HCT116 (cell line): ENCODE data around the gene TF. TPM values are rescaled to one million over a fixed set of nuclear protein-coding genes. Genes with fewer than 3 reads are reported as not detected.

ENCODE experiments used
- ATAC-seq: fragments of 200-7000 bp; cut with Tn5 transposase; 2 replicates; pipeline ENCODE4 v1.9.1; 2020; ENCODE audit warnings: mild to moderate bottlenecking, moderate library complexity
- BruUV-seq: library from RNA; stranded (reverse); fragments of 400-500 nt; replicated peaks from 2 replicates; lab custom pipeline; 2021; lab: Mats Ljungman, UMichigan
- CTCF ChIA-PET: fragments of 300-600 bp; sonication (Branson Sonifier 250); formaldehyde crosslinking; loops from one replicate; lab custom pipeline; 2021; ENCODE audit warnings: antibody characterized with exemption; lab: Charles Lee
- POLR2A ChIA-PET: fragments of 300-600, 350-600 bp; sonication (Branson Sonifier 250); formaldehyde crosslinking; loops from one replicate; lab custom pipeline; 2021; ENCODE audit warnings: antibody characterized with exemption; lab: Charles Lee
- RAD21 ChIA-PET, 2 experiments: fragments of 300-600 bp; sonication (Branson Sonifier 250); formaldehyde crosslinking; loops; one replicate each; lab custom pipeline; 2023; ENCODE audit warnings: low total read pairs in 2 of 2; ENCODE audit not compliant: uncharacterized antibody in 2 of 2, unreplicated experiment in 2 of 2, low non-redundant PET in 1 of 2; lab: Charles Lee
- DNase-seq: peaks from one replicate; pipeline ENCODE4 v3.0.0-alpha.2; 2010; ENCODE audit warnings: low read depth, low spot score
- H2AFZ ChIP-seq: fragments of 200-600 bp; shearing (Covaris generic), sonication (generic); 2 replicates; pipeline ENCODE4 v1.6.1; 2017; ENCODE audit warnings: low read depth, mixed run types, mixed read lengths, antibody characterized with exemption, low read length; ENCODE audit not compliant: poor library complexity, severe bottlenecking
- H3K27ac ChIP-seq: 2 replicates; pipeline ENCODE4 v1.5.1; 2012; ENCODE audit warnings: low read depth, low read length
- H3K27me3 ChIP-seq: fragments of 200-600 bp; sonication (generic); 2 replicates; pipeline ENCODE4 v1.6.1; 2016; ENCODE audit warnings: mixed run types, low read length, mixed read lengths; ENCODE audit not compliant: insufficient read depth
- H3K36me3 ChIP-seq, 2 experiments: fragments of 200-500 bp in 1 of 2; fragments of 200-600 bp in 1 of 2; sonication (Bioruptor generic) in 1 of 2; sonication (generic) in 1 of 2; 2 replicates each; pipeline versions ENCODE4 v1.5.1 to v1.6.1; 2014 to 2016; ENCODE audit warnings: low read length in 2 of 2, inconsistent platforms in 1 of 2, mixed read lengths in 1 of 2, mixed run types in 1 of 2; ENCODE audit not compliant: insufficient read depth in 2 of 2, control insufficient read depth in 1 of 2
- H3K4me1 ChIP-seq, 2 experiments: fragments of 200-600 bp in 1 of 2; sonication (generic) in 1 of 2; 2 replicates each; pipeline versions ENCODE4 v1.5.1 to v1.6.1; 2012 to 2017; ENCODE audit warnings: low read length in 2 of 2, inconsistent platforms in 1 of 2, mild to moderate bottlenecking in 1 of 2, mixed read lengths in 1 of 2, mixed run types in 1 of 2, moderate library complexity in 1 of 2; ENCODE audit not compliant: insufficient read depth in 2 of 2, control insufficient read depth in 1 of 2
- H3K4me2 ChIP-seq: fragments of 200-600 bp; sonication (generic); 2 replicates; pipeline ENCODE4 v1.6.1; 2017; ENCODE audit warnings: mixed run types, low read length, mixed read lengths
- H3K4me3 ChIP-seq, 2 experiments: fragments of 200-600 bp in 1 of 2; sonication (generic) in 1 of 2; replicated peaks in 1 of 2; 2 replicates each; pipeline ENCODE4 v1.5.1; 2011 to 2016; ENCODE audit warnings: low read length in 2 of 2, control low read depth in 1 of 2, low read depth in 1 of 2, mild to moderate bottlenecking in 1 of 2, mixed read lengths in 1 of 2, mixed run types in 1 of 2
- H3K79me2 ChIP-seq: fragments of 200-600 bp; sonication (generic); 2 replicates; pipeline ENCODE4 v1.6.1; 2017; ENCODE audit warnings: mild to moderate bottlenecking, mixed run types, low read length, moderate library complexity, mixed read lengths; ENCODE audit not compliant: insufficient read depth
- H3K9ac ChIP-seq: fragments of 200-600 bp; sonication (generic); 2 replicates; pipeline ENCODE4 v1.6.1; 2016; ENCODE audit warnings: low read length, mixed read lengths
- H3K9me2 ChIP-seq: fragments of 200-600 bp; sonication (generic), shearing (Covaris generic); 2 replicates; pipeline ENCODE4 v1.6.1; 2017; ENCODE audit warnings: mixed run types, mild to moderate bottlenecking, moderate library complexity; ENCODE audit not compliant: insufficient read depth
- H3K9me3 ChIP-seq, 2 experiments: fragments of 200-500 bp in 1 of 2; fragments of 200-600 bp in 1 of 2; sonication (Bioruptor generic) in 1 of 2; sonication (generic) in 1 of 2; 2 replicates each; pipeline ENCODE4 v1.6.1; 2014 to 2017; ENCODE audit warnings: low read length in 2 of 2, mixed read lengths in 2 of 2, inconsistent platforms in 1 of 2, low read depth in 1 of 2, mild to moderate bottlenecking in 1 of 2, mixed run types in 1 of 2, moderate library complexity in 1 of 2; ENCODE audit not compliant: control insufficient read depth in 1 of 2, insufficient read depth in 1 of 2
- H4K20me1 ChIP-seq: fragments of 200-600 bp; sonication (generic), shearing (Covaris generic); 2 replicates; pipeline ENCODE4 v1.6.1; 2017; ENCODE audit warnings: mixed run types, mild to moderate bottlenecking, moderate library complexity; ENCODE audit not compliant: insufficient read depth
- ATF3 ChIP-seq: IDR thresholded peaks from 2 replicates; pipeline ENCODE4 v1.6.1; 2012
- CEBPB ChIP-seq: IDR thresholded peaks from 2 replicates; pipeline ENCODE4 v1.6.1; 2012; ENCODE audit warnings: low read depth
- EGR1 ChIP-seq: IDR thresholded peaks from 2 replicates; pipeline ENCODE4 v1.6.1; 2012; ENCODE audit warnings: low read depth
- EZH2phosphoT487 ChIP-seq: fragments of 200-600 bp; IDR thresholded peaks from 2 replicates; pipeline ENCODE4 v1.6.1; 2018; ENCODE audit warnings: antibody characterized with exemption, borderline replicate concordance
- FOSL1 ChIP-seq: IDR thresholded peaks from 2 replicates; pipeline ENCODE4 v1.6.1; 2012; ENCODE audit warnings: low read depth
- JUND ChIP-seq: IDR thresholded peaks from 2 replicates; pipeline ENCODE4 v1.6.1; 2012
- MAX ChIP-seq: IDR thresholded peaks from 2 replicates; pipeline ENCODE4 v1.6.1; 2012
- POLR2A ChIP-seq: IDR thresholded peaks from 2 replicates; pipeline ENCODE4 v1.7.0; 2011; ENCODE audit warnings: borderline replicate concordance; ENCODE audit not compliant: insufficient read depth, insufficient read length; ENCODE audit errors: extremely low read depth
- POLR2AphosphoS5 ChIP-seq: IDR thresholded peaks from 2 replicates; pipeline ENCODE4 v1.6.1; 2011; ENCODE audit warnings: mild to moderate bottlenecking, low read depth, low read length, moderate library complexity
- RAD21 ChIP-seq: IDR thresholded peaks from 2 replicates; pipeline ENCODE4 v1.6.1; 2012; ENCODE audit warnings: low read depth, mild to moderate bottlenecking
- SIN3A ChIP-seq: IDR thresholded peaks from 2 replicates; pipeline ENCODE4 v1.6.1; 2012; ENCODE audit warnings: low read depth
- SP1 ChIP-seq: IDR thresholded peaks from 2 replicates; pipeline ENCODE4 v1.6.1; 2012; ENCODE audit warnings: low read depth
- TCF7L2 ChIP-seq: IDR thresholded peaks from 2 replicates; pipeline ENCODE4 v1.7.0; 2011; ENCODE audit warnings: borderline replicate concordance, inconsistent platforms; ENCODE audit not compliant: insufficient read depth, insufficient read length; ENCODE audit errors: extremely low read depth
- YY1 ChIP-seq: IDR thresholded peaks from 2 replicates; pipeline ENCODE4 v1.6.1; 2011; ENCODE audit warnings: low read length, low read depth, moderate library complexity, mild to moderate bottlenecking; ENCODE audit not compliant: insufficient replicate concordance; ENCODE audit errors: extremely low read depth
- ZBTB33 ChIP-seq: IDR thresholded peaks from 2 replicates; pipeline ENCODE4 v1.6.1; 2011; ENCODE audit warnings: mild to moderate bottlenecking, low read length, moderate library complexity; ENCODE audit not compliant: insufficient replicate concordance; ENCODE audit errors: extremely low read depth
- ZFX ChIP-seq: fragments of 450-650 bp; IDR thresholded peaks from 2 replicates; pipeline ENCODE4 v1.6.1; 2017
- ZNF274 ChIP-seq: fragments of 200-500 bp; sonication (Bioruptor generic); IDR thresholded peaks from 2 replicates; pipeline ENCODE4 v1.6.1; 2014; ENCODE audit warnings: mild to moderate bottlenecking, low read depth, low read length, inconsistent platforms
- intact Hi-C: fragments of 100-400 bp; cut with micrococcal nuclease; formaldehyde crosslinking; loops from 2 replicates; pipeline ENCODE4 v1.10.0; 2022
- total RNA-seq: library from RNA; stranded (reverse); gene quantifications from one replicate; pipeline ENCODE4 v1.2.1, GENCODE V29; 2021; ENCODE audit not compliant: unreplicated experiment

TF gene
- total RNA-seq, 1 experiment from 2014 or later = 10.4 TPM

GRCh38 chr3:133713347-133713746 lies 32.8 kb upstream of the TF start:
- Histone ChIP-seq H3K4me1 (no peaks in the 10 kb centered on the region), H3K27me3 (peaks cover 53% of the 10 kb centered on the region), H3K36me3 (no peaks in the 10 kb centered on the region), H2AFZ (no peak overlapping the region), H3K4me2 (no peak overlapping the region), H3K9me3 (no peaks in the 10 kb centered on the region), H3K9ac (no peak overlapping the region), H3K27ac (no peak overlapping the region), H3K79me2 (no peaks in the 10 kb centered on the region), H4K20me1 (no peaks in the 10 kb centered on the region), H3K9me2 (no peaks in the 10 kb centered on the region), H3K4me3 (no peak overlapping the region)
- no TSS peak for BruUV-seq
- CTCF ChIA-PET = no interaction called here
- POLR2A ChIA-PET = no interaction called here
- RAD21 ChIA-PET = no interaction called here
- no peak for ATAC-seq
- DNase-seq = no peak
- intact Hi-C loops = no loop called here
- TF ChIP-seq FOSL1 (no peak), ZFX (no peak), SIN3A (no peak), EGR1 (no peak), RAD21 (no peak), POLR2A (no peak), SP1 (no peak), JUND (no peak), CEBPB (no peak), YY1 (no peak), TCF7L2 (no peak), MAX (no peak), POLR2AphosphoS5 (no peak), ZNF274 (no peak), EZH2phosphoT487 (no peak), ATF3 (no peak), ZBTB33 (no peak)
